GM20000 (cell line): Measurements from ENCODE around the gene COQ8A.

Source experiments
- DNase-seq: peaks from one replicate; pipeline ENCODE4 v3.0.0; 2012; ENCODE audit warnings: low spot score
- CTCF ChIP-seq: IDR thresholded peaks from 2 replicates; pipeline ENCODE4 v1.5.1; 2012; ENCODE audit warnings: mild to moderate bottlenecking, control low read depth; ENCODE audit errors: extremely low read depth, missing control alignments

The COQ8A gene

GRCh38 chr1:226908419-226908818 is 31.7 kb upstream of the COQ8A start:
- no peak for DNase-seq
- TF ChIP-seq CTCF = no peak

GRCh38 chr1:226908913-226909312 is 31.2 kb upstream of the COQ8A start:
- no peak for TF ChIP-seq CTCF
- DNase-seq = no peak

- TF ChIP-seq CTCF = peak; percentile 78
- peak; percentile 73 for DNase-seq
Observed at GRCh38 chr1:226912587-226913176, 27.4 kb upstream of the COQ8A start.

GRCh38 chr1:226915672-226915995 is 24.5 kb upstream of the COQ8A start:
- DNase-seq = no peak
- TF ChIP-seq CTCF = no peak

GRCh38 chr1:226916497-226916896 is 23.6 kb upstream of the COQ8A start:
- TF ChIP-seq CTCF = no peak
- DNase-seq = no peak

- no peak for TF ChIP-seq CTCF
- no peak for DNase-seq
Observed at GRCh38 chr1:226919587-226919986, 20.5 kb upstream of the COQ8A start.

GRCh38 chr1:226919995-226920394 is 20.1 kb upstream of the COQ8A start:
- TF ChIP-seq CTCF = no peak
- no peak for DNase-seq
